RWPE2 (cell line): ENCODE results near the gene IL36A.

ENCODE experiments used
- ATAC-seq: fragments of 200-7000 bp; cut with Tn5 transposase; 3 replicates; pipeline ENCODE4 v1.9.1; 2021; ENCODE audit warnings: low read depth
- DNase-seq: peaks from one replicate; pipeline ENCODE4 v3.0.0-alpha.2; 2020; ENCODE audit warnings: low spot score
- H3K27ac ChIP-seq: fragments of 450-650 bp; 2 replicates; pipeline ENCODE4 v1.5.1; 2017; ENCODE audit warnings: mild to moderate bottlenecking; ENCODE audit not compliant: poor library complexity, severe bottlenecking
- H3K27me3 ChIP-seq: fragments of 250-450 bp; sonication (Bioruptor Pico); 2 replicates; pipeline ENCODE4 v1.5.1; 2021; ENCODE audit warnings: mild to moderate bottlenecking, moderate library complexity; ENCODE audit not compliant: insufficient read depth, poor library complexity, severe bottlenecking
- H3K36me3 ChIP-seq: fragments of 250-450 bp; sonication (Bioruptor Pico); 2 replicates; pipeline ENCODE4 v1.5.1; 2020; ENCODE audit warnings: low read depth, mild to moderate bottlenecking, moderate library complexity
- H3K4me1 ChIP-seq: fragments of 250-450 bp; sonication (Bioruptor Pico); 2 replicates; pipeline ENCODE4 v1.5.1; 2021; ENCODE audit warnings: mild to moderate bottlenecking, moderate library complexity; ENCODE audit not compliant: insufficient read depth, poor library complexity, severe bottlenecking
- H3K4me3 ChIP-seq: fragments of 250-450 bp; sonication (Bioruptor Pico); 2 replicates; pipeline ENCODE4 v1.5.1; 2021; ENCODE audit warnings: mild to moderate bottlenecking, moderate library complexity; ENCODE audit not compliant: severe bottlenecking
- H3K9me3 ChIP-seq: fragments of 250-450 bp; sonication (Bioruptor Pico); 2 replicates; pipeline ENCODE4 v1.5.1; 2021; ENCODE audit warnings: mild to moderate bottlenecking, moderate library complexity; ENCODE audit not compliant: severe bottlenecking
- TF ChIP-seq, protein P1 (sequence below): fragments of 450-650 bp; IDR thresholded peaks from one replicate; pipeline ENCODE4 v1.5.1; 2017; ENCODE audit warnings: mild to moderate bottlenecking, moderate library complexity; ENCODE audit not compliant: poor library complexity, severe bottlenecking

IL36A gene

DNA sequence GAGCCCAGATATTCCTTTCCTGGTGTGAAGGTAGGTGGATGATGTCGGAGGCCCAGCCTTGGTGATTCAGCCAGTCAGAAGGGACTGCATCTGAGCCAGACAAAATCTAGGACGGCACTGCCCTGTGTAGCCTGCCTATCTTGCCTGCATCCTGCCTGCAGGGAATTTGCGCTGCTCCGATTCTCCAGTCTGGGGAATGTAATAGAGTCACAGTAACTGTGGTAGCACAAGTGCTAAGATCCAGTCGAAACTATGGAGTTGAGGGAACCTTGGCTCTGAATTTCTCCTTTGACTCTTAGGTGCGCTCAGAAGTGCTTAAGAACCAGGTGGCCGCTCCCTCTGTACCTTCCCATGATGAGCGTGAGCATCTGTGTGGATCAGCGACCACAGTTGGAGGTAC, 31.5 kb downstream of the IL36A start:
- no peak for DNase-seq
- Histone ChIP-seq H3K27ac (no peak overlapping the region), H3K4me3 (no peak overlapping the region), H3K36me3 (no peaks in the 10 kb centered on the region), H3K9me3 (no peaks in the 10 kb centered on the region), H3K27me3 (no peaks in the 10 kb centered on the region), H3K4me1 (no peaks in the 10 kb centered on the region)
- ATAC-seq = no peak
- TF ChIP-seq, protein P1, sequence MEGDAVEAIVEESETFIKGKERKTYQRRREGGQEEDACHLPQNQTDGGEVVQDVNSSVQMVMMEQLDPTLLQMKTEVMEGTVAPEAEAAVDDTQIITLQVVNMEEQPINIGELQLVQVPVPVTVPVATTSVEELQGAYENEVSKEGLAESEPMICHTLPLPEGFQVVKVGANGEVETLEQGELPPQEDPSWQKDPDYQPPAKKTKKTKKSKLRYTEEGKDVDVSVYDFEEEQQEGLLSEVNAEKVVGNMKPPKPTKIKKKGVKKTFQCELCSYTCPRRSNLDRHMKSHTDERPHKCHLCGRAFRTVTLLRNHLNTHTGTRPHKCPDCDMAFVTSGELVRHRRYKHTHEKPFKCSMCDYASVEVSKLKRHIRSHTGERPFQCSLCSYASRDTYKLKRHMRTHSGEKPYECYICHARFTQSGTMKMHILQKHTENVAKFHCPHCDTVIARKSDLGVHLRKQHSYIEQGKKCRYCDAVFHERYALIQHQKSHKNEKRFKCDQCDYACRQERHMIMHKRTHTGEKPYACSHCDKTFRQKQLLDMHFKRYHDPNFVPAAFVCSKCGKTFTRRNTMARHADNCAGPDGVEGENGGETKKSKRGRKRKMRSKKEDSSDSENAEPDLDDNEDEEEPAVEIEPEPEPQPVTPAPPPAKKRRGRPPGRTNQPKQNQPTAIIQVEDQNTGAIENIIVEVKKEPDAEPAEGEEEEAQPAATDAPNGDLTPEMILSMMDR = no peak

DNA sequence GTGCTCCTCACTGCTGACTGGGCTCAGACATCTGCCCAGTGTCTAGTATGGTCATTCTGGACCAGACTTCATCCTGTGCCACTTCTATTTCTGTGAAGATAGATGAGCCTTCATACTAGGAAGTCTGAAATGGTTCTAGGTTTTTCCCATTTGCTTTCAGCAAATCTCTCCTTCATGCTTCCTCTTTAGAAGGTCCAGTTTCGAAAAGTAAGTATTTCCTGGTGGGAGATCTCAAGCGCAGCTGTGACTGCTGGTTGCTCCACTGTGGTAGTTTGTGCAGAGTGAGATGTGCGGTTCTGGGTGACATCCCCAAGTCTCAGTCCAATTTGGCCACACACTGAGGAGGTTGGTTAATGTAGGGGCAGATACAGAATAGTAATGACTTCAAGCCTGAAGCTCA, 33.0 kb downstream of the IL36A start:
- ATAC-seq (no peak), DNase-seq (no peak)
- Histone ChIP-seq H3K27me3 (no peaks in the 10 kb centered on the region), H3K4me1 (no peaks in the 10 kb centered on the region), H3K36me3 (no peaks in the 10 kb centered on the region), H3K4me3 (no peak overlapping the region), H3K27ac (no peak overlapping the region), H3K9me3 (no peaks in the 10 kb centered on the region)
- TF ChIP-seq, protein P1 = no peak

DNA sequence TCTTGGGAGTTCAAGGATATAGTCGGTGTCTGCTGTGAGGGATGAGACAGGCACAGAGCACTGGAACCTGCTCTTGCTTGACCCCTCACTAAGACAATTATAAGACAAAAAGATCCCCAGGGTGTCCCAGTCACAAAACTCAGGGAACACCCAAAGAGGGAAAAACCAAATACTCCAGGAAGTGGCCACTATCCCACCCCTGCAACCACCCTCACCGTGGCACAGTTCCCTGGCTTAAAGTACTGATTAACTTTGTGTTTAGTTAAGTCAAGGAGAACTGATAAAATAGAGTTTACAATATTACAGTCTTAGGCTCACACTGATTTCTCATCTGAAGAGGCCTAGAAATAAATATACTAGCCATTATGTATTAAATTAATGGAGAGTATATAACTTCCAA, 33.9 kb downstream of the IL36A start:
- no peak for ATAC-seq
- Histone ChIP-seq H3K27ac (no peak overlapping the region), H3K36me3 (no peaks in the 10 kb centered on the region), H3K27me3 (no peaks in the 10 kb centered on the region), H3K4me3 (no peak overlapping the region), H3K9me3 (no peaks in the 10 kb centered on the region), H3K4me1 (no peaks in the 10 kb centered on the region)
- no peak for DNase-seq
- TF ChIP-seq, protein P1 = no peak

DNA sequence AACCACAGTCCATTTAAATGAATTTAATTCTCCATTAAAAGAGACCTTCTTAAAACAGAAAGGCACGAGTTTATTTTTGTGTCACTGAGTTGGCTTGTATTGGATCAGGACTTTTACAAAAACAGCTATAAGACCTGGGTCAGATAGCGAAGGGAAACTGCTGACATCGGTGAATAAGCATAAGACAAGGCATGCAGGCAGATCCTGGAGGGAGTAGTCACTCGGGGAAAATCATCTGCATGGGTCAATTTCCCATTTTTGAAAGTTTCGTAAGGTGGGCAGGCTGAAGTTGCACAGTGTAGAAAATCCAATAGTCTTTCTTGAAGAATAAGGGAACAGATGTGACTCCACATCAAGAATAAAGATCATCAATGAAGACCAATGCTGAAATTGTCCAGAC, 34.5 kb downstream of the IL36A start:
- no peaks in the 10 kb centered on the region for H3K27me3 ChIP-seq

DNA sequence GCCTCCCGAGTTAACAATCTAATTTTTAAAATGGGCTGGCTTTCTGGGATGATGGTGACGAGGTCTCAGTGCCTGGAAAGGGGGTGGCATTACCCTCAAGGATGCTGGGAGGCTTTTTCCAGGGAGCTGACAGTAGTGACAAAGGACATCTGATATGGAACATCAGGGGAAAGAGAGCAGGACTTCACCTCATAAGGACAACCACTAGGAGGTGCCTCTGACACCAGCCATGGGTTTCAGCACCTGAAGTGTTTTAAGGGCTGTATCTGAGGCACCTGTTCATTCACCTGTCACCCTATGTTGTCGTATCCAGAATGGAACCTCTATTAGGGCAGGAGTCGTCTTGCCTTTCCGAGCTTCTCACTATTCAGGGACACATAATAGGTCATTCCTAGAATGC, 36.6 kb downstream of the IL36A start:
- H3K36me3 ChIP-seq = no peaks in the 10 kb centered on the region
- ATAC-seq (no peak; the same call in 2 of the 3 replicates), DNase-seq (no peak)
- TF ChIP-seq, protein P1 = peak; percentile 33
- H3K27ac ChIP-seq = no peak overlapping the region
- H3K27me3 ChIP-seq = no peaks in the 10 kb centered on the region
- no peaks in the 10 kb centered on the region for H3K4me1 ChIP-seq
- H3K4me3 ChIP-seq = no peak overlapping the region
- H3K9me3 ChIP-seq = no peaks in the 10 kb centered on the region

More for the DNA sequence above, 34.5 kb downstream of the IL36A start:
- TF ChIP-seq, protein P1 = no peak
- H3K9me3 ChIP-seq = no peaks in the 10 kb centered on the region
- H3K4me3 ChIP-seq = no peak overlapping the region
- H3K27ac ChIP-seq = no peak overlapping the region
- no peak for ATAC-seq
- DNase-seq = no peak
- H3K4me1 ChIP-seq = no peaks in the 10 kb centered on the region
- H3K36me3 ChIP-seq = no peaks in the 10 kb centered on the region
